Superior temporal gyrus (tissue), 1 donor: Measurements from ENCODE around the gene NSUN3.

Source experiments
- DNase-seq: peaks from one replicate; pipeline ENCODE4 v3.0.0-alpha.2; 2016; ENCODE audit errors: extremely low spot score

Gene NSUN3

GRCh38 chr3:94127115-94127514, 64.3 kb downstream of the NSUN3 start:
- DNase-seq: no peak

GRCh38 chr3:94130690-94131089, 67.8 kb downstream of the NSUN3 start:
- DNase-seq: no peak

- DNase-seq: no peak
These were observed 69.9 kb downstream of the NSUN3 start for GRCh38 chr3:94132777-94133176.

- no peak for DNase-seq
These were observed 73.3 kb downstream of the NSUN3 start for GRCh38 chr3:94136133-94136532.

- no peak for DNase-seq
These were observed 74.5 kb downstream of the NSUN3 start for GRCh38 chr3:94137377-94137776.

- no peak for DNase-seq
These were observed 83.6 kb downstream of the NSUN3 start for GRCh38 chr3:94146455-94146854.

- no peak for DNase-seq
These were observed 84.2 kb downstream of the NSUN3 start for GRCh38 chr3:94147012-94147411.

GRCh38 chr3:94150113-94150512, 87.3 kb downstream of the NSUN3 start:
- DNase-seq: no peak

- no peak for DNase-seq
These were observed 93.8 kb downstream of the NSUN3 start for GRCh38 chr3:94156626-94157025.

- no peak for DNase-seq
These were observed 95.7 kb downstream of the NSUN3 start for GRCh38 chr3:94158512-94158911.

GRCh38 chr3:94159062-94159828, 96.4 kb downstream of the NSUN3 start:
- DNase-seq: no peak

- no peak for DNase-seq
These were observed 99.8 kb downstream of the NSUN3 start for GRCh38 chr3:94162700-94163099.

GRCh38 chr3:94167346-94167745, 104.5 kb downstream of the NSUN3 start:
- DNase-seq: no peak

GRCh38 chr3:94167796-94168195, 104.9 kb downstream of the NSUN3 start:
- no peak for DNase-seq

GRCh38 chr3:94171954-94172353, 109.1 kb downstream of the NSUN3 start:
- no peak for DNase-seq

- no peak for DNase-seq
These were observed 109.9 kb downstream of the NSUN3 start for GRCh38 chr3:94172695-94173310.

GRCh38 chr3:94173673-94174434, 111.0 kb downstream of the NSUN3 start:
- DNase-seq: no peak

- no peak for DNase-seq
These were observed 112.8 kb downstream of the NSUN3 start for GRCh38 chr3:94175677-94176076.

GRCh38 chr3:94176988-94177745, 114.3 kb downstream of the NSUN3 start:
- DNase-seq: peak; percentile 10
